SU-DHL-6 (cell line): ENCODE measurements around the gene EPS8.

Experiments used
- CTCF ChIP-seq: fragments of 200-600 bp; sonication (generic); IDR thresholded peaks from one replicate; pipeline ENCODE4 v1.5.1; 2017; ENCODE audit warnings: antibody characterized with exemption, mild to moderate bottlenecking, low read length, moderate library complexity; ENCODE audit not compliant: insufficient read depth, poor library complexity, severe bottlenecking
- EZH2phosphoT487 ChIP-seq: fragments of 200-600 bp; sonication (generic), shearing (Covaris generic); conservative IDR thresholded peaks from 2 replicates; pipeline ENCODE4 v1.6.1; 2018; ENCODE audit warnings: mild to moderate bottlenecking, antibody characterized with exemption, low read length, moderate library complexity, mixed read lengths

DNA sequence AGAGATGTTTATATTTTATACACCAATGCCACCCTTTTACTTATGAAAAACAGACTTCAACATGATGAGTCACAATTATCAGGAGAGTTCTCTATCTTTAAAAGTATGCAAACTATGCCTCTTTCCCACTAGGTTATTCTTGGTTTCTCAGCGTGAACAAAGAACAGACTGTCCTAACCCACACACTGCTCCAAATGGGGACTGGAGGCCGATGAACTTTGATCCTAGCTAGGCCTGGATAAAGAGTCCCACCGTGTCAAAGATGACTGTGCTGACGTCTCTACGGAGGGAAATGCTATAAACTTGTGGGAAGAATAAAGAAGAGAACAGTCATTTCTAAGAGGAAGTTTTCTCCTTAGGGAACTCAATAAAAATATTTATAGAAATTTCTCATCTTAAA lies 160.1 kb downstream of the EPS8 start:
- TF ChIP-seq CTCF (no peak), EZH2phosphoT487 (no peak)
